HFF-Myc (cell line): ENCODE data around the gene GLG1.
A peak's percentile ranks its signal among the peaks of the same experiment; 100 is the strongest.
"Not testable (repeated sequence)": the region's sequence is repeated elsewhere in the genome, so short reads cannot be mapped to it uniquely, and the experiment has no call there.

Experiments
- DNase-seq: peaks from one replicate; pipeline ENCODE4 v3.0.0-alpha.2; 2011; ENCODE audit warnings: low read depth; ENCODE audit errors: extremely low read depth
- H3K4me3 ChIP-seq: replicated peaks from 2 replicates; pipeline ENCODE4 v1.5.1; 2011; ENCODE audit warnings: low read depth, mild to moderate bottlenecking, control low read depth, low read length
- TF ChIP-seq, protein P1 (sequence below): IDR thresholded peaks from 2 replicates; pipeline ENCODE4 v1.5.1; 2012; ENCODE audit warnings: mild to moderate bottlenecking, low read depth, low read length, control low read depth; ENCODE audit errors: missing control alignments

The GLG1 gene

GRCh38 chr16:74524926-74525325, 82.0 kb downstream of the GLG1 start:
- H3K4me3 ChIP-seq = no peak overlapping the region
- DNase-seq = no peak
- TF ChIP-seq, protein P1, sequence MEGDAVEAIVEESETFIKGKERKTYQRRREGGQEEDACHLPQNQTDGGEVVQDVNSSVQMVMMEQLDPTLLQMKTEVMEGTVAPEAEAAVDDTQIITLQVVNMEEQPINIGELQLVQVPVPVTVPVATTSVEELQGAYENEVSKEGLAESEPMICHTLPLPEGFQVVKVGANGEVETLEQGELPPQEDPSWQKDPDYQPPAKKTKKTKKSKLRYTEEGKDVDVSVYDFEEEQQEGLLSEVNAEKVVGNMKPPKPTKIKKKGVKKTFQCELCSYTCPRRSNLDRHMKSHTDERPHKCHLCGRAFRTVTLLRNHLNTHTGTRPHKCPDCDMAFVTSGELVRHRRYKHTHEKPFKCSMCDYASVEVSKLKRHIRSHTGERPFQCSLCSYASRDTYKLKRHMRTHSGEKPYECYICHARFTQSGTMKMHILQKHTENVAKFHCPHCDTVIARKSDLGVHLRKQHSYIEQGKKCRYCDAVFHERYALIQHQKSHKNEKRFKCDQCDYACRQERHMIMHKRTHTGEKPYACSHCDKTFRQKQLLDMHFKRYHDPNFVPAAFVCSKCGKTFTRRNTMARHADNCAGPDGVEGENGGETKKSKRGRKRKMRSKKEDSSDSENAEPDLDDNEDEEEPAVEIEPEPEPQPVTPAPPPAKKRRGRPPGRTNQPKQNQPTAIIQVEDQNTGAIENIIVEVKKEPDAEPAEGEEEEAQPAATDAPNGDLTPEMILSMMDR = no peak

- no peak for DNase-seq
- TF ChIP-seq, protein P1 = no peak
- H3K4me3 ChIP-seq = no peak overlapping the region
Measured at GRCh38 chr16:74524117-74524516, 82.8 kb downstream of the GLG1 start.

DNA sequence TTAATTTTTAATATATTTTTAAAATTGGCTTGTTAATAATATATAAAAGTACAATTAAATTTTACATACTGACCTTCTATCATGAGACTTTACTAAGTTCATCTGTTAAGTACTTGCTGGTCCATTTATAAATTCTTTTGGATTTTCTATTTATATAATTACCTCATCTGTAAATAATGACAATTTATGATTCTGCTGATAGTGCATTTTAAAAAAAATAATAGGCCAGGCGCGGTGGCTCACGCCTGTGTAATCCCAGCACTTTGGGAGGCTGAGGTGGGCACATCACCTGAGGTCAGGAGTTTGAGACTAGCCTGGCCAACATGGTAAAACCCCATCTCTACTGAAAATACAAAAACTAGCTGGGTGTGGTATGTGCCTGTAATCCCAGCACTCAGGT, 83.2 kb downstream of the GLG1 start:
- not testable (repeated sequence) for H3K4me3 ChIP-seq, DNase-seq

DNA sequence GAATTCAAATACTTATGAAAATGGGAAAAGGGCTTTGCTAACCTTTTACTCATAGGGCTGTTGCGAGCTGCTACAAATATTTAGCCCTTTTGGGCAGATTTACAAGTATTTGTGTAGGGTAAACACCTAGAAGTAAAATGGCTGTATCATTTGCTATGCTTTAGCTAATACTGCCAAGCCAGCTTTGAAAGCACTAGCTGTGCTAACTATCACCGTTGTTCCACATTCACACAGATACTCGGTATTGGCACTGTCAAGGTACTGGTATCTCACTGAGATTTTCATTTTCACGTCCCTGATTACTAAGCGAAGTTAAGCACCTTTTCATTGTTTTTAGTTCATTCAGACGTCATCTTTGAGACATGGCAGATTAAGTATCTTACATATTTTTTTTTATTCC, 84.8 kb downstream of the GLG1 start:
- TF ChIP-seq, protein P1 = no peak
- no peak overlapping the region for H3K4me3 ChIP-seq

GRCh38 chr16:74521691-74522090, 85.2 kb downstream of the GLG1 start:
- no peak overlapping the region for H3K4me3 ChIP-seq
- peak; percentile 14 for DNase-seq

More for the DNA sequence above, 84.8 kb downstream of the GLG1 start:
- no peak for DNase-seq

DNA sequence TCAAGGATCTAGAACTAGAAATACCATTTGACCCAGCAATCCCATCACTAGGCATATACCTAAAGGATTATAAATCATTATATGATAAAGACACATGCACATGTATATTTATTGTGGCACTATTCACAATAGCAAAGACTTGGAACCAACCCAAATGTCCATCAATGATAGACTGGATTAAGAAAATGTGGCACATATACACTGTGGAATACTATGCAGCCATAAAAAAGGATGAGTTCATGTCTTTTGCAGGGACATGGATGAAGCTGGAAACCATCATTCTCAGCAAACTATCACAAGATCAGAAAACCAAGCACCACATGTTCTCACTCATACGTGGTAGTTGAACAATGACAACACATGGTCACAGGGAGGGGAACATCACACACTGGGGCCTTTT, 88.0 kb downstream of the GLG1 start:
- not testable (repeated sequence) for H3K4me3 ChIP-seq, DNase-seq

More at GRCh38 chr16:74521691-74522090, 85.2 kb downstream of the GLG1 start:
- TF ChIP-seq, protein P1 = no peak

GRCh38 chr16:74511961-74512360, 95.0 kb downstream of the GLG1 start:
- no peak for DNase-seq
- TF ChIP-seq, protein P1 = no peak
- H3K4me3 ChIP-seq = no peak overlapping the region

- H3K4me3 ChIP-seq = no peak overlapping the region
- TF ChIP-seq, protein P1 = no peak
- DNase-seq = no peak
Measured at GRCh38 chr16:74505011-74505410, 101.9 kb downstream of the GLG1 start.
